ENCODE data around the gene PTPRD. TPM values are rescaled to one million over a fixed set of nuclear protein-coding genes. Genes with fewer than 3 reads are reported as not detected.

Gene PTPRD
- 113 and 139 TPM in 2 replicates for total RNA-seq
- long read RNA-seq, partial matches to known transcripts: 11 of 23 reads
- long read RNA-seq, other reads (novel, unspliced or antisense): 12 of 23 reads

DNA sequence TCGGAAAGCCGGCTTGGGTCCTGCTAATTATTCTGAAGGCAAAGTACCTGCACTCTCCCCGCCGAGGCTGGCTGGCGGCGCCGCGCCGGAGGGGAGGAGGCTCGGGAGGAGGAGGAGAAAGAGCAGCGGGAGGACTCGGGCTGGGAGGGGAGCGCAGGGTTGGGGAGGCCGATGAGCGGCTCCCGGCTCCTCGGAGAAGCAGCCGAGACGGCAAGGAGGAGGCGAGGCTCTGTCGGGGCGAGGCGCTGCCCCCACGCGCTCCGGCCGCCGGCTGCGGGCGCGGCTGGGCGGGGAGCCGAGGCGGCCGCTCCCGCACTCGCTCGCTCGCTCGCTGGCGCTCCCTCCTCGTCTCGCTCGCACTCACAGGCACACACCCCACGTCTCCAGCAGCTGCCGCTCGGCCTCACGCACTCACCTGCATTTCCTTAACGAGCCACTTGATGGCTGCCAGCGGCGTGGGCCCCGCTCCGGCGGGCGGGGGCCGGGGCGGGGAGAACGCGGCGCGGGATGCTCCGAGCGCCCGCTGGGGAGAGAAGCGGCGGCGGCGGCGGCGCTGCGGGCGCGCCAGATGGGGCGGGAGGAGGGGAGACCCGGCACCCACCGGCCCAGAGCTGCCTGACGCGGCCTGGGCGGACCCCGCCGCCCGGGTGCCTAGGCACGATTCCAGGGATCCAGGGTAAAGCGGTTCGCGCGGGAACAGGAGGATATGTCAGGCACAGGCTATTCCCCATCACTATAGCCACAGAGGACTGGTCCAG is at the start of gene PTPRD:
Gene PTPRD (minus strand): TSS at position 362 of the 758 bp plus-strand sequence.
- TF ChIP-seq, protein P1, sequence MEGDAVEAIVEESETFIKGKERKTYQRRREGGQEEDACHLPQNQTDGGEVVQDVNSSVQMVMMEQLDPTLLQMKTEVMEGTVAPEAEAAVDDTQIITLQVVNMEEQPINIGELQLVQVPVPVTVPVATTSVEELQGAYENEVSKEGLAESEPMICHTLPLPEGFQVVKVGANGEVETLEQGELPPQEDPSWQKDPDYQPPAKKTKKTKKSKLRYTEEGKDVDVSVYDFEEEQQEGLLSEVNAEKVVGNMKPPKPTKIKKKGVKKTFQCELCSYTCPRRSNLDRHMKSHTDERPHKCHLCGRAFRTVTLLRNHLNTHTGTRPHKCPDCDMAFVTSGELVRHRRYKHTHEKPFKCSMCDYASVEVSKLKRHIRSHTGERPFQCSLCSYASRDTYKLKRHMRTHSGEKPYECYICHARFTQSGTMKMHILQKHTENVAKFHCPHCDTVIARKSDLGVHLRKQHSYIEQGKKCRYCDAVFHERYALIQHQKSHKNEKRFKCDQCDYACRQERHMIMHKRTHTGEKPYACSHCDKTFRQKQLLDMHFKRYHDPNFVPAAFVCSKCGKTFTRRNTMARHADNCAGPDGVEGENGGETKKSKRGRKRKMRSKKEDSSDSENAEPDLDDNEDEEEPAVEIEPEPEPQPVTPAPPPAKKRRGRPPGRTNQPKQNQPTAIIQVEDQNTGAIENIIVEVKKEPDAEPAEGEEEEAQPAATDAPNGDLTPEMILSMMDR (conservative IDR thresholded peaks at IDR 0.05): peak; percentile 63
- Mint-ChIP-seq H3K36me3 (ENCODE audit: low read depth) (no peaks in the 10 kb centered on the region), H3K27ac (ENCODE audit: unreplicated experiment) (peak within 1 kb of the TSS; percentile 60), H3K4me1 (peaks cover 10% of the 10 kb centered on the region), H3K4me3 (peak within 1 kb of the TSS; percentile 96), H3K9me3 (no peaks in the 10 kb centered on the region), H3K27me3 (ENCODE audit: low read depth) (peaks cover 95% of the 10 kb centered on the region)
- DNase-seq (ENCODE audit: low read depth, low spot score): peak; percentile 43

DNA sequence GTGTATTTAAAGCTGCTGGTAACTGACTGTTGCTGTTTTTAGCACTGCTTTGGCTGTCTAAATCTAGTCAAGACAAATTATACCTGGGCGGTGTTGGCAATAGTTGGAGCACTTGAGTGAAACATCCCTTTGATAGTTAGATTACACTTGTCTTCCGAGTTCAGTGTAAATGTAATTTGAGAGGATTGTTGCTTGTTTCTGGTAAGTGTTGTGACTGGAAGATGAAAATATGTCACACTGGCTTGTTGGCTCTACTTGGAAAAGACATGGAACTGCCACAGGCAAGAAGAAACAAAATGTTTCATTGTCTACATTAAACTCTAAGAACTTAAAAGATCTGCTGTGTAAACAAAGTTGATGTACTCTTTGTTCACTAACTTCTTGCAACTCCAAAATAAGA is 49.2 kb upstream of the PTPRD start:
- TF ChIP-seq, protein P1 (conservative IDR thresholded peaks at IDR 0.05): no peak
- H3K27me3 Mint-ChIP-seq (ENCODE audit: low read depth): no peaks in the 10 kb centered on the region
- H3K4me1 Mint-ChIP-seq: no peaks in the 10 kb centered on the region
- no peaks in the 10 kb centered on the region for H3K36me3 Mint-ChIP-seq (ENCODE audit: low read depth)
- DNase-seq (ENCODE audit: low read depth, low spot score): no peak
- H3K27ac Mint-ChIP-seq (ENCODE audit: unreplicated experiment): no peak overlapping the region
- H3K4me3 Mint-ChIP-seq: no peak overlapping the region
- no peaks in the 10 kb centered on the region for H3K9me3 Mint-ChIP-seq

DNA sequence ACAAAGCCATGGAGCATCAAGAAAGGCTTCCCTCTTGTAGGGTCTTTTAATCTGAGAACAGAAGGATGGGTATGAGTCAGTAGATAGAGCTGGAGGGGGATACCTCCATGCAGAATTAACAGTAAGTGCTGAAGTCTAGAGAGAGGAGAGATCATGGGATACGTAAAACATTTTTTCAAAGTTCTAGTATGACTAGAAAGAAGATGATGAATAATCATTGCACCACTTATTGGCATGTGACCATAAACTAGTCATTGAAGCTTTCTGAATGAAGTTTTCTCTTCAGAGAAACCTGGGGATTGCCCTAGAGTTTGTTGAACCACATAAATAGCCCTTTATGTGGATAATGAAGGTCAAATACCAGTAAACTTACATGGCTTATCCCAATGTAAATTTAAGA is 48.6 kb upstream of the PTPRD start:
- Mint-ChIP-seq H3K9me3 (no peaks in the 10 kb centered on the region), H3K4me3 (no peak overlapping the region), H3K27me3 (ENCODE audit: low read depth) (no peaks in the 10 kb centered on the region), H3K4me1 (no peaks in the 10 kb centered on the region), H3K27ac (ENCODE audit: unreplicated experiment) (no peak overlapping the region), H3K36me3 (ENCODE audit: low read depth) (no peaks in the 10 kb centered on the region)
- TF ChIP-seq, protein P1 (conservative IDR thresholded peaks at IDR 0.05): no peak
- DNase-seq (ENCODE audit: low read depth, low spot score): no peak

DNA sequence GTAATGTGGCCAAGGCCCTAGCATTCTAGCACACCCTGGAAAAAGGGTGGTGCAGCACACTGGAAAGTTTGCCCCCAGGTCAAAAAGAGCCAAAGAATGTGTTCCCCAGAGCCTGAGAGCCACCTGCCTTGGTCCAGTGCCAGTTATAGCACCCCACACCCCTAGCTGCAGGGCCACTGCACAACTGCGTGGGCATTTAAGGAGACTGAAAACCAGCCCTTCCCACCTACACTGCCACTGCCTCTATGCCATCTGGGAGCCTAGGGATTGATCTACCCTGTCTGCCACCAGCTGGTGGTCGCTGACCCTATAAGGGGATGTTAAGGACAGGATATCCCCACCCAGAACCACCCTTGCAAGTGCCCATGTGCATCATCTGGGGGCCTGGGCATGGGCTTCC is 38.2 kb upstream of the PTPRD start:
- Mint-ChIP-seq H3K4me3 (no peak overlapping the region), H3K27me3 (ENCODE audit: low read depth) (peaks cover 1% of the 10 kb centered on the region), H3K36me3 (ENCODE audit: low read depth) (no peaks in the 10 kb centered on the region), H3K27ac (ENCODE audit: unreplicated experiment) (no peak overlapping the region), H3K9me3 (peaks cover 9% of the 10 kb centered on the region), H3K4me1 (no peaks in the 10 kb centered on the region)
- DNase-seq (ENCODE audit: low read depth, low spot score): no peak
- TF ChIP-seq, protein P1 (conservative IDR thresholded peaks at IDR 0.05): no peak

DNA sequence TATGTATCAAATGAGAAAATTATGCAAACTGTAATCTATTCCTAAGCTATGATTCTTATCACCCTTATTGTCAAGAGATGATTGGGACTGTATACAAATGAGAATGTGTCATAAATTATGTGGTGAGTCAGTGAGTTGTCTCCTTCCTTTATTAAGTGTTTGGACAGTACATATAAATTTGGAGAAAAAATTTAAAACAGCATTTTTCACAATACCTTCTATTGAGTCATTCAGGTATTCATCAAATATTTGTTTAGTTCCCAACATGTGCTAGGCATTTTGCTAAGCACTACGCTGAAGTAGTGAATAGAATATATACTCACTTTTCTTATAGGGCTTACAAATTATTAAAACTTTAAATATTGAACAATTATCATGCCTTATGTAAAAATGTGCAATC is 36.3 kb upstream of the PTPRD start:
- TF ChIP-seq, protein P1 (conservative IDR thresholded peaks at IDR 0.05): no peak
- H3K36me3 Mint-ChIP-seq (ENCODE audit: low read depth): no peaks in the 10 kb centered on the region
- H3K4me1 Mint-ChIP-seq: no peaks in the 10 kb centered on the region
- DNase-seq (ENCODE audit: low read depth, low spot score): no peak
- no peaks in the 10 kb centered on the region for H3K27me3 Mint-ChIP-seq (ENCODE audit: low read depth)
- H3K27ac Mint-ChIP-seq (ENCODE audit: unreplicated experiment): no peak overlapping the region
- peaks cover 9% of the 10 kb centered on the region for H3K9me3 Mint-ChIP-seq
- H3K4me3 Mint-ChIP-seq: no peak overlapping the region

Measured in neural crest cell (in vitro differentiated cells).